Urothelium cell line (cell line): Measurements from ENCODE around the gene PAX3.
"Not testable (repeated sequence)": the region's sequence is repeated elsewhere in the genome, so short reads cannot be mapped to it uniquely, and the experiment has no call there.

Source experiments
- DNase-seq: peaks from one replicate; pipeline ENCODE4 v3.0.0; 2011; ENCODE audit warnings: low spot score, mixed read lengths
- FAIRE-seq: peaks from 2 replicates; lab custom pipeline; 2011; peaks lifted over from hg19 to GRCh38; lab: Jason Lieb, UNC

Gene PAX3

DNA sequence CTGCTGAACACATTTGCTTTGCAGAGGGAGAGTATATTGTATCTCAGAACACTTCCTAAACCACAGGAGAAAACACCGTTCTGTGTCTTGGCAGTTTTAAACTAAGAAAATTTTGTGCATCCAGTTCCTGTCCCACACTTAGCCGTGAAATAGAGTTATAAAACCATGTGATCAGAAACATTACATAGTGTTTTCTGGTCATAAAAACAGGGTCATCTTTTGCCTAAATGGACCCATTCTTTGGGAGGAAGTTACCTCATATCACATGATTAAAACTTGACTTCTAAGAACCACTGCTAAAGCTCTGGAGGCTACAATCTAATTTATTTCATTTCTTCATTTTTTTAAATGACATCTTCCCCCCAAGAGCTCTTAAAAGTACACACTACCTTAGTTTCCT lies 138.7 kb downstream of the PAX3 start:
- DNase-seq = no peak
- no peak for FAIRE-seq

DNA sequence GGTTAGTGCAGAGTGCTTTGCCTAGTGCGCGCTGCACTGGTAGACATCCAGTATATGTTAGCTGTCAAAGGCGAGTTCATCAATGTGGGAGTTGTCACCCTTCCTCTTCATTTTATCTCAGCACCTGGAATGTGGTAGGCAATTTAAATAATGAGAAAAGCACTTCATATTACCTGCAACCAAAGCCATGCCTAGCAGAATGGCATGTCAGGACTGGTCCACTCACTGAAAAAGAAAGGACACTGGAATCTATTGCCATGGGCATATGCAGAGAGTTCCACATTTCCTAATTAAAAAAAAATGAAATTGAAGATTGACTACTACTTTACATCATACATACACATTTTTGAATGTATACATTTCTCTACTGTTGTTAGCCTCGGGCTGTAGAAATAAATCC lies 139.6 kb downstream of the PAX3 start:
- DNase-seq (no peak), FAIRE-seq (no peak)

DNA sequence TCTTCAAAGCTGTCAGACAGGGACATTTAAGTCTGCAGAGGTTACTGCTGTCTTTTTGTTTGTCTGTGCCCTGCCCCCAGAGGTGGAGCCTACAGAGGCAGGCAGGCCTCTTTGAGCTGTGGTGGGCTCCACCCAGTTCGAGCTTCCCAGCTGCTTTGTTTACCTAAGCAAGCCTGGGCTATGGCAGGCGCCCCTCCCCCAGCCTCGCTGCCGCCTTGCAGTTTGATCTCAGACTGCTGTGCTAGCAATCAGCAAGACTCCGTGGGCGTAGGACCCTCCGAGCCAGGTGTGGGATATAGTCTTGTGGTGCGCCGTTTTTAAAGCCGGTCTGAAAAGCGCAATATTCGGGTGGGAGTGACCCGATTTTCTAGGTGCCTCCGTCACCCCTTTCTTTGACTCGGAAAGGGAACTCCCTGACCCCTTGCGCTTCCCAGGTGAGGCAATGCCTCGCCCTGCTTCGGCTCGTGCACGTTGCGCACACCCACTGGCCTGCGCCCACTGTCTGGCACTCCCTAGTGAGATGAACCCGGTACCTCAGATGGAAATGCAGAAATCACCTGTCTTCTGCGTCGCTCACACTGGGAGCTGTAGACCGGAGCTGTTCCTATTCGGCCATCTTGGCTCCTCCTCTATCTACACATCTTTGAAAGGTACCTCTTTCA lies 143.7 kb downstream of the PAX3 start:
- not testable (repeated sequence) for FAIRE-seq, DNase-seq
